PFSK-1 (cell line): Measurements from ENCODE around the gene PDE2A.

ENCODE experiments used
- POLR2AphosphoS5 ChIP-seq: IDR thresholded peaks from 2 replicates; pipeline ENCODE4 v1.6.1; 2012; ENCODE audit warnings: low read depth, mild to moderate bottlenecking, control low read depth, low read length, moderate library complexity
- SIN3A ChIP-seq: IDR thresholded peaks from 2 replicates; pipeline ENCODE4 v1.6.1; 2012; ENCODE audit warnings: mild to moderate bottlenecking, low read length, moderate library complexity, borderline replicate concordance; ENCODE audit not compliant: insufficient read depth
- TAF1 ChIP-seq: IDR thresholded peaks from 2 replicates; pipeline ENCODE4 v1.6.1; 2012; ENCODE audit warnings: low read length, control low read depth, borderline replicate concordance; ENCODE audit not compliant: insufficient read depth
- TF ChIP-seq, protein P1 (sequence below), 2 experiments: IDR thresholded peaks; 2 replicates each; pipeline versions ENCODE4 v1.6.1 to v1.8.0; 2011 to 2012; ENCODE audit warnings: low read depth in 2 of 2, low read length in 2 of 2, control low read depth in 1 of 2, inconsistent platforms in 1 of 2, mild to moderate bottlenecking in 1 of 2, moderate library complexity in 1 of 2; ENCODE audit not compliant: insufficient read depth in 1 of 2

DNA sequence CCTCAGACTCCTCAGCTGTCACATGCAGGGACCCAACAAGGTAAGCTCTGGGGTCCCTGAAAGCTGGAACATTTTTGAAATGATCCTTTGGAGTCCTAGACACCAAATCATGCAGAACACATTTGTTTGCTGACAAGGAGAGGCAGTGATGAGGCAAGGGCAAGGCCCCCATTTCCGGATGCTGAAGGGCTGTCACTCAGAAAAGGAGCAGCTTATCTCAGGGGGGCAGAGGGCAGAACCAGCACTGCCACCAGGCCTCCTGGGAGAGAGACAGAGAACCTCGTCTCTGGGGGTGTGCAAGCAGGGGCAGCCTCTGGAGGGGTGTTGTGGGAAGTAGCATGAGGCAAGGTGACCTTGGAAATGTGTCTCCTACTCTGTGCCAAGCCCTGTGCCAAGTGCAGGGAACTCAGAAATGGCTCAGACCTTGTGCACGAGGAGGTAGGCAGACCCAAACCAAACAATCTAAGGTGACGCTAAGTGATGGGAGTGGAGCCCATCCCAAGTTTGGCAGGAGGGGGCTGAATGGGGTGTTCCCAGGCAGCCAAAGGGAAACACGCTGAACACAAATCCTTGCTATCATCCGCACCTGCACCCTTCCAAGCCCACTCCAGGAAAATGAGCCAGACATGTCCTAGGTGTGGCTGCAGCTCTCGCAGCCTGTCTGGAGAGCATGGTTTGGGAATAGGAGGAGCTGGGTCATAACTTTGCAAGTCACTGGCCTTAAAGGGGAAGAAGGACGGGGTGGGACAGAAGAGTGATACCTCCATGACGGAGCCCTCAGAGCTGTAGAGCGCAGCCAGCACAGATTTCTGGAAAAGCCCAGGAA, 94.2 kb downstream of the PDE2A start:
- TF ChIP-seq, protein P1, sequence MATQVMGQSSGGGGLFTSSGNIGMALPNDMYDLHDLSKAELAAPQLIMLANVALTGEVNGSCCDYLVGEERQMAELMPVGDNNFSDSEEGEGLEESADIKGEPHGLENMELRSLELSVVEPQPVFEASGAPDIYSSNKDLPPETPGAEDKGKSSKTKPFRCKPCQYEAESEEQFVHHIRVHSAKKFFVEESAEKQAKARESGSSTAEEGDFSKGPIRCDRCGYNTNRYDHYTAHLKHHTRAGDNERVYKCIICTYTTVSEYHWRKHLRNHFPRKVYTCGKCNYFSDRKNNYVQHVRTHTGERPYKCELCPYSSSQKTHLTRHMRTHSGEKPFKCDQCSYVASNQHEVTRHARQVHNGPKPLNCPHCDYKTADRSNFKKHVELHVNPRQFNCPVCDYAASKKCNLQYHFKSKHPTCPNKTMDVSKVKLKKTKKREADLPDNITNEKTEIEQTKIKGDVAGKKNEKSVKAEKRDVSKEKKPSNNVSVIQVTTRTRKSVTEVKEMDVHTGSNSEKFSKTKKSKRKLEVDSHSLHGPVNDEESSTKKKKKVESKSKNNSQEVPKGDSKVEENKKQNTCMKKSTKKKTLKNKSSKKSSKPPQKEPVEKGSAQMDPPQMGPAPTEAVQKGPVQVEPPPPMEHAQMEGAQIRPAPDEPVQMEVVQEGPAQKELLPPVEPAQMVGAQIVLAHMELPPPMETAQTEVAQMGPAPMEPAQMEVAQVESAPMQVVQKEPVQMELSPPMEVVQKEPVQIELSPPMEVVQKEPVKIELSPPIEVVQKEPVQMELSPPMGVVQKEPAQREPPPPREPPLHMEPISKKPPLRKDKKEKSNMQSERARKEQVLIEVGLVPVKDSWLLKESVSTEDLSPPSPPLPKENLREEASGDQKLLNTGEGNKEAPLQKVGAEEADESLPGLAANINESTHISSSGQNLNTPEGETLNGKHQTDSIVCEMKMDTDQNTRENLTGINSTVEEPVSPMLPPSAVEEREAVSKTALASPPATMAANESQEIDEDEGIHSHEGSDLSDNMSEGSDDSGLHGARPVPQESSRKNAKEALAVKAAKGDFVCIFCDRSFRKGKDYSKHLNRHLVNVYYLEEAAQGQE (IDR thresholded peaks at IDR 0.05; ENCODE audit: insufficient read depth in 1 of 2, low read depth in 2 of 2, low read length in 2 of 2): no peak
- TF ChIP-seq POLR2AphosphoS5 (no peak), TAF1 (no peak), SIN3A (no peak)
